Stimulated activated CD8-positive, alpha-beta memory T cell treated with anti-CD3 and anti-CD28 coated beads, Interleukin-7, amount 100 ng/mL, for 48 hours (primary cell): ENCODE measurements around the gene OSMR.

Source experiments
- DNase-seq, 2 donors: peaks; one replicate each; pipeline ENCODE4 v3.0.0-alpha.2; 2020; ENCODE audit warnings: low read depth in 1 of 2; ENCODE audit errors: extremely low read depth in 1 of 2

OSMR gene

DNA sequence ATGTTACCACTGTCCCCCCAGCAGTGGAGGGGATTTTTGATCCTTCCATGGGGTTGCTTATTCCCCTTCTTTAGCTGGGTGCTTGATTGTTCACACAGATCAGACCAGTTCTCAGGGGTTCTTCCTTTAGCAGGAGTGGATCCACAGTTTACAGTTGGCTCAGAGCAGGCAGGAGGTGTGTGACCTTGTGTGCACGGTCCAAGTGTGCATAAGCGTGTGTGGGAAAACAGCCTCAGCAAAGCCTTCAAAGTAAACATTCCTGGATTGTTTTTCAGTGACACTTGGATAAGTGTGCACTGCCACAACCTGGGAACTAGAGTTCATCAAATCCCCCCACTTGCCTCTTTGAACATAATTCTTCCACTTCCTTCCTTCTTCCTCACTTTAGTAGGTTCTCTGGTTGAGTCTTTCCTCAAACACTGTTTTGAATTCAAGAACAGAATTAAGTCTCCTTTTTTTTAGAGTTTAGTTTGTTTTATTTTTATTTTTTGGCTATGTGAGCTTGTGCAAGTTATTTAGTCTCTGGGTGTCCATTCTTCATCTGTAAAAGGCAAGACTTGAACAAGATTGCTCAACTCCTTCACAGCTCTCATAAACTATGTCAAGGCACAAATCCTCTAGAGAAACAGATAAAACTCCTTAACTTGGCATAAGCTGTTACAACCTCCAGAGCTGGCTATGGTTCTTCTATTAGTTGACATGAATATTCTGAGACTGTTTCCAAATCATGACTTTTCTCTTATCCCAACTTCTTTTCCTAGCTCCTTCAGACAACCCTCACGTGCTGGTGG lies 78.0 kb downstream of the OSMR start:
- no peak for DNase-seq

DNA sequence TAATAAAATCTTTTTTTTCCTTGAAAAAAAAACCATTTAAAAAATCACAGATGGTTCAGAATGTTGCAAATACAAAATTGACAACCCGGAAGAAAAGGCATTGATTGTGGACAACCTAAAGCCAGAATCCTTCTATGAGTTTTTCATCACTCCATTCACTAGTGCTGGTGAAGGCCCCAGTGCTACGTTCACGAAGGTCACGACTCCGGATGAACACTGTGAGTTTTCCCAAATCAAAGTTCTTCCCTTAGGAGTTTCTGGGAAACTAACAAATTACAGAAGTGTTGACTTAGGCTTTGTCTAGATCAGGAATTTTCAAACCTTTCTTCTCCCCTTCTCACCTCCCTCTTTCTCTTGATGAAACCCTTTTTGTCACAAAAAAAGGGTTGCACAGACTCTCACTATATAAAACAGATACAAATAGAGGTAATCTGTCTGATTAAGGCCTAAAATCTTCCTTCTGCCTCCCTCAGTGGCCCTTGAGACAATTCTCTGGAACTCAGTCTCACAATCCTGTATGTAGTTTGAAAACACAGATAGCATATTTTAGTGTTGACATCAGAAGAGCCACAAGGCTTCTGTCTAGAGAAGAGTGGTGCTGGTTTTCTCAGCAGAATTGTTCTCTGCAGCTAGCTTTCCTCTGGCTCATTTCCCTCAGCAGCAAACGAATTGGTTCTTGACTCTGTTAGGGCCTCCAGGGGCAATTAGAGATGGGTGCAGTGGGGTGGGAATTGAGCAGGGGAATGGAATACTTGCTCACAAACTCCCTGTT lies 79.5 kb downstream of the OSMR start:
- DNase-seq, result no peak

- DNase-seq, result no peak
Measured at GRCh38 chr5:38926121-38926520, 80.3 kb downstream of the OSMR start.

GRCh38 chr5:38927470-38927869 lies 81.7 kb downstream of the OSMR start:
- DNase-seq, result no peak

- no peak for DNase-seq
Measured at GRCh38 chr5:38929838-38930237, 84.0 kb downstream of the OSMR start.

GRCh38 chr5:38931731-38932130 lies 85.9 kb downstream of the OSMR start:
- no peak for DNase-seq

DNA sequence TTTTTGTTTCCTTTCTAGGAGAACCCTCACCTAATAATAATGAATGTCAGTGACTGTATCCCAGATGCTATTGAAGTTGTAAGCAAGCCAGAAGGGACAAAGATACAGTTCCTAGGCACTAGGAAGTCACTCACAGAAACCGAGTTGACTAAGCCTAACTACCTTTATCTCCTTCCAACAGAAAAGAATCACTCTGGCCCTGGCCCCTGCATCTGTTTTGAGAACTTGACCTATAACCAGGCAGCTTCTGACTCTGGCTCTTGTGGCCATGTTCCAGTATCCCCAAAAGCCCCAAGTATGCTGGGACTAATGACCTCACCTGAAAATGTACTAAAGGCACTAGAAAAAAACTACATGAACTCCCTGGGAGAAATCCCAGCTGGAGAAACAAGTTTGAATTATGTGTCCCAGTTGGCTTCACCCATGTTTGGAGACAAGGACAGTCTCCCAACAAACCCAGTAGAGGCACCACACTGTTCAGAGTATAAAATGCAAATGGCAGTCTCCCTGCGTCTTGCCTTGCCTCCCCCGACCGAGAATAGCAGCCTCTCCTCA lies 87.1 kb downstream of the OSMR start:
- no peak for DNase-seq

- no peak for DNase-seq
Measured at GRCh38 chr5:38935437-38935836, 89.6 kb downstream of the OSMR start.

- DNase-seq, result no peak
Measured at GRCh38 chr5:38936269-38936668, 90.5 kb downstream of the OSMR start.

DNA sequence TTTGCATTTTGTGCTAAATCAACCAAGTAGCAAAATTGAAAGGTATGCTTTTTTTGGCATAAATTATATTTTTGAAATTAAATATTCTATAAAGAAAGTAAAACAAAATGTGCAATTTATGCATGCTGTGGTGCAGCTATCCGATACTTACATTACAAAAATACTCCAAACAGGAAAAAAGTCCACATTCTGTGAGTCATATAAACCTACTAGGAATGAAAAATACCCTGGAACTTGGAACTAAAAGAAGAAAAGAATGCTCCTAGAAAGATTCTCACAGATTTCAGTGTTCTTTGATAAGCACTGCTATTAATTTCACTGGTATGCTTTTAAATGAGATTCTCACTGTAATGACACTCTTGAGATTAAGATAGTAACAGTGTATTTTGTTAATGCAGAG lies 92.6 kb downstream of the OSMR start:
- no peak for DNase-seq

DNA sequence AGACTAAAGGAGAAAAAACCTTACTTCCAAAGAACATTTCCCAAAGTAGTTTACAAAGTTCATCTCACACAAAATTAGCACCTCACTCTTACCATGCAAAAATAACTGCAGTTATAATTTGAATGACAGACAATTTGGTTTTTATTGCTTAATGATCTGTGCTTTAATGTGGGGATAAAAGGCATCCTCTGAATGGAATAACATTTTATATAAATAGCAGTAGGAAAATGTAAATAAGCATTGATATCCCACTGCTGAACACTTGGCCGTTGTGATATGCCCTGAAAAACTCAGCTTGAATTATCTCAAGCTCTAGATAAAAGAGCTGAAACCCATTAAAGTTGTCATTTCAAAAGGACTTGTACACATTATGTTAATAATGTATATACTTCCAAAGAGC lies 93.2 kb downstream of the OSMR start:
- no peak for DNase-seq

- no peak for DNase-seq
Measured at GRCh38 chr5:38940230-38940858, 94.5 kb downstream of the OSMR start.

- DNase-seq, result no peak
Measured at GRCh38 chr5:38941912-38942311, 96.1 kb downstream of the OSMR start.

- DNase-seq, result no peak
Measured at GRCh38 chr5:38944282-38944681, 98.5 kb downstream of the OSMR start.

- DNase-seq, result no peak
Measured at GRCh38 chr5:38948501-38948900, 102.7 kb downstream of the OSMR start.

DNA sequence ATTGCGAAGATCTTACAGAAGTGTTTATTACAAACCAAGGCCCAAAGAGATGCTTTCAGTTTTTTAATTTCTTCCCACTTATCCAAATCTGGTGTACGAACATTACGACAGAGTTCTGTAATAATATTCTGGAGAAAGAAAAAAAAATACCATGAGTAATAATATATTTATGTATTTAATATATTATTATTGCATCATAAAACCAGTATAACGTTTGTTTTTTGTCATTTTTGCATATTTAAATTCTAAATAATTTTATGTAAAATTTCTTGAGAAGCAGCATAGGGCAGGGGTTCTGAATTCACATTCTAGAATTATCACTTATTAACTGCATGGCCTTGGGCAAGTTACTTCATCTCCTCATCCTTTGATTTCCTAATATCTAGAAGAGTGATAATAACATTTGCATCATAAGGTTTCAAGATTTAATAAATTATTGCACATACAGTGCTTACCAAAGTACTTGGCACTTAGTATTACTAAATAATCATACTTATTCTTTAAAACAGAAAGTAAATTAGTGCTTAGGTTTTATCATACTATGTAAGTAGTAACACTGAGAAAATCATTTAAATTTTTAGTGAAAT lies 107.7 kb downstream of the OSMR start:
- DNase-seq, result no peak

- DNase-seq, result no peak
Measured at GRCh38 chr5:38961691-38962090, 115.9 kb downstream of the OSMR start.

GRCh38 chr5:38968665-38969064 lies 122.9 kb downstream of the OSMR start:
- no peak for DNase-seq

DNA sequence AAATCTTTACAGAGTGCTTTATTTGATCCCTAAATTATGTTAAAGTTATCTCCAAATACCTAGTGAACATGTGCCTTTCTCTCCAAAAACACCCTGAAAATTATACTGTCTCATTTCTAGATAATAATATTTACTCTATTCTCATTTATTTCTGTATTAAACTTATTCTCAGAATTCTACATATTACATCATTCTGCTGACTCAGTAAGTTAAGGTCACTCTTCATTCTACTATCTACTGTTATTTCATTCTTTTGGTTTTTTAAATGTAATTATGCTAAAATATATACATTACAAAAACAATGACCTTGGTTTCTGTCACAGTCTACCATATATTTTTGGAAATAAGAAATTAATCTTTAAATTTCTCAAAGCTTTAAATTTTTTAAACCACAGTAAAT lies 132.2 kb downstream of the OSMR start:
- no peak for DNase-seq

DNA sequence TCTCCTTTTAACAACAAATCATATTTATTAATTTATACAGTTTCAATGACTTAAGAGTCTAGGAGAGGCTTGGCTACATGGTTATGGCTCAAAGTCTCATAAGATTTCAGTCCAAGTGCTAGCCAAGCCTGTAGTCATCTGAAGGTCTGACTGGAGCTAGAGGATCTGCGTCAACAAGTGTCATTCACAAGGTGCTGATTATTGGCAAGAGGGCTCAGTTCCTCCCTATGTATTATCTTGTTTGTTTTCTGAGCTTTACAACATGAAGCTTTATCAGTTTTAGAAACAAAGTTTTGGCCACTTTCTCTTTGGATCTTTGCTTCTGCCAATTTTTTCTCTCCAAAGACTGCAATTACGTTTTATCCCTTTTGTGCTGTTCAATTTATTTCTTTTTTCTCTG lies 133.7 kb downstream of the OSMR start:
- DNase-seq, result no peak
